Measurements from ENCODE around the gene VTI1B. TPM values are rescaled to one million over a fixed set of nuclear protein-coding genes. Genes with fewer than 3 reads are reported as not detected.

VTI1B gene
- total and polyA plus RNA-seq, 2 donors (not counting 3 experiments of a cell fraction or from before 2014, with no cell fraction given) = 23.8 to 90.0 TPM

DNA sequence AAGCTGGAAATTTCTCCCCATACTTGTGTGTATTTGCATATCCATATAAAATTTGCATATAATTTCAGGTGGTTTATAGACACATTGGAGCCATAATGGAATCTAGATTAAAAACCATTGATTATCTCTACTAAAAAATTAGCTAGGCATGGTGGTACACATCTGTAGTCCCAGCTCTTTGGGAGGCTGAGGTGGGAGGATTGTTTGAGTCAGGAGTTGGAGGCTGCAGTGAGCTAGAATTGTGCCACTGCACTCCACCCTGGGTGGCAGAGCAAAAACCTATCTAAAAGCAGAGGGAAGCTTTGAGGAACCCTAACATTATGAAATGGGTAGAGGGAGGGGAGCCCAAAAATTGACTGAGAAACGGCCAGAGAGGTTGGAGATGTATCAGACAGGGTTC is 23.7 kb upstream of the VTI1B start:
- H3K27me3 ChIP-seq (ENCODE audit: control insufficient read depth in 2 of 2, insufficient read depth in 2 of 2, low read length in 2 of 2) = no peaks in the 10 kb centered on the region
- DNase-seq (ENCODE audit: low read depth, low spot score) (no peak), FAIRE-seq (no peak)
- no peak overlapping the region for H3K27ac ChIP-seq (ENCODE audit: insufficient read depth, low read depth, low read length)
- no TSS peak for BruUV-seq (replicated peaks)
- H3K36me3 ChIP-seq (ENCODE audit: control insufficient read depth in 2 of 2, extremely low read depth in 1 of 2, insufficient read depth in 2 of 2, low read length in 2 of 2) = no peaks in the 10 kb centered on the region
- H3K4me3 ChIP-seq (replicated peaks in 1 of 3; ENCODE audit: insufficient read depth in 1 of 3, low read depth in 1 of 3, low read length in 3 of 3) = no peak overlapping the region
- no peaks in the 10 kb centered on the region for H3K9me1 ChIP-seq (replicated peaks; ENCODE audit: control insufficient read depth, extremely low read depth, insufficient read depth, low read length)
- no peak overlapping the region for H3K4me2 ChIP-seq (ENCODE audit: insufficient read depth, low read length)
- CTCF ChIA-PET = interaction anchor here (0.8 to 1.9 kb wide), 3 partner anchors 85 to 127 kb away, joined by 3 to 6 read pairs (median 5); partner anchors contain the start of gene PIGH
- H3K4me1 ChIP-seq (ENCODE audit: control insufficient read depth, extremely low read depth, insufficient read depth, low read length) = peaks cover 8% of the 10 kb centered on the region
- intact Hi-C loops (cut with micrococcal nuclease) (no loop called here), dilution Hi-C loops (cut with MboI; ENCODE audit: extremely low pct_ligation_motif_present, low sequenced_read_pairs) (no loop called here)
- TF ChIP-seq POLR2AphosphoS5 (IDR thresholded peaks at IDR 0.05; ENCODE audit: insufficient read depth, low read depth, low read length) = no peak
- TF ChIP-seq GATA2 (IDR thresholded peaks at IDR 0.05; ENCODE audit: insufficient read depth, insufficient read length, low read depth, low read length) = no peak
- TF ChIP-seq JUN (IDR thresholded peaks at IDR 0.05; ENCODE audit: borderline replicate concordance, insufficient read depth, insufficient read length, low read depth) = no peak
- TF ChIP-seq EZH2 (IDR thresholded peaks at IDR 0.05; ENCODE audit: borderline replicate concordance, low read depth, low read length, severe bottlenecking) = no peak
- TF ChIP-seq POLR2A (IDR thresholded peaks at IDR 0.05; ENCODE audit: low read depth, low read length) = no peak
- TF ChIP-seq, protein P1, sequence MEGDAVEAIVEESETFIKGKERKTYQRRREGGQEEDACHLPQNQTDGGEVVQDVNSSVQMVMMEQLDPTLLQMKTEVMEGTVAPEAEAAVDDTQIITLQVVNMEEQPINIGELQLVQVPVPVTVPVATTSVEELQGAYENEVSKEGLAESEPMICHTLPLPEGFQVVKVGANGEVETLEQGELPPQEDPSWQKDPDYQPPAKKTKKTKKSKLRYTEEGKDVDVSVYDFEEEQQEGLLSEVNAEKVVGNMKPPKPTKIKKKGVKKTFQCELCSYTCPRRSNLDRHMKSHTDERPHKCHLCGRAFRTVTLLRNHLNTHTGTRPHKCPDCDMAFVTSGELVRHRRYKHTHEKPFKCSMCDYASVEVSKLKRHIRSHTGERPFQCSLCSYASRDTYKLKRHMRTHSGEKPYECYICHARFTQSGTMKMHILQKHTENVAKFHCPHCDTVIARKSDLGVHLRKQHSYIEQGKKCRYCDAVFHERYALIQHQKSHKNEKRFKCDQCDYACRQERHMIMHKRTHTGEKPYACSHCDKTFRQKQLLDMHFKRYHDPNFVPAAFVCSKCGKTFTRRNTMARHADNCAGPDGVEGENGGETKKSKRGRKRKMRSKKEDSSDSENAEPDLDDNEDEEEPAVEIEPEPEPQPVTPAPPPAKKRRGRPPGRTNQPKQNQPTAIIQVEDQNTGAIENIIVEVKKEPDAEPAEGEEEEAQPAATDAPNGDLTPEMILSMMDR (IDR thresholded peaks at IDR 0.05; ENCODE audit: extremely low read depth in 1 of 2, insufficient read depth in 1 of 2, low read depth in 1 of 2, low read length in 2 of 2) = no peak
- TF ChIP-seq MYC (IDR thresholded peaks at IDR 0.05; ENCODE audit: low read depth, low read length) = no peak
- H3K9me3 ChIP-seq (replicated peaks; ENCODE audit: control insufficient read depth, insufficient read depth, low read length) = no peaks in the 10 kb centered on the region
- H4K20me1 ChIP-seq (replicated peaks; ENCODE audit: control insufficient read depth, extremely low read depth, insufficient read depth, low read length) = no peaks in the 10 kb centered on the region
- POLR2A ChIA-PET = no interaction called here
- no peak overlapping the region for H3K9ac ChIP-seq (replicated peaks; ENCODE audit: extremely low read depth, insufficient read depth, low read length)
- peaks cover 16% of the 10 kb centered on the region for H3K79me2 ChIP-seq (ENCODE audit: control insufficient read depth, insufficient read depth, low read length)
- no peak overlapping the region for H2AFZ ChIP-seq (ENCODE audit: low read depth, low read length)

Measured in endothelial cell of umbilical vein (primary cell).